GM21737 (cell line): Measurements from ENCODE around the gene AQR.

Experiments
- ATAC-seq: cut with Tn5 transposase; IDR thresholded peaks from one replicate; pipeline ENCODE4 v1.9.1; 2021; ENCODE audit warnings: mild to moderate bottlenecking, moderate library complexity; ENCODE audit not compliant: unreplicated experiment

The AQR gene

DNA sequence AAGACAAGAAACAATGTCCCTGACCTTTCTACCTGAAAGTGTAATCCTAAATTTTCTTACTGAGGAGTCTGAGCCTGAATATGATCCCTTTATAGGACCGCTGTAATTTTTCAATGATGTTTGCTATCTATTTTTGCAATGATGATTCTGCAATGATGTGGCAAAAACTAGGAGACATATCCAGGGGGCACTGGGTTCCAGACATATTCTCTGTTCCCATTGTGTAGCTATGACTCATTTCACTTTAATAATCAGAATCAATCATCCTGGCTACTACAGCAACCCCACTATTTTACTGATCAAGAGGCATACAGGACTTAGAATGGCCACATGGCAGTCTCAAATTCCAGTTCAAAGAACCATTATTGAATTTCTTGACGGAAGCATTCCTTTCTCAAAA, 85.9 kb downstream of the AQR start:
- ATAC-seq = no peak

- ATAC-seq = no peak
Measured at GRCh38 chr15:34883042-34883441, 86.5 kb downstream of the AQR start.

DNA sequence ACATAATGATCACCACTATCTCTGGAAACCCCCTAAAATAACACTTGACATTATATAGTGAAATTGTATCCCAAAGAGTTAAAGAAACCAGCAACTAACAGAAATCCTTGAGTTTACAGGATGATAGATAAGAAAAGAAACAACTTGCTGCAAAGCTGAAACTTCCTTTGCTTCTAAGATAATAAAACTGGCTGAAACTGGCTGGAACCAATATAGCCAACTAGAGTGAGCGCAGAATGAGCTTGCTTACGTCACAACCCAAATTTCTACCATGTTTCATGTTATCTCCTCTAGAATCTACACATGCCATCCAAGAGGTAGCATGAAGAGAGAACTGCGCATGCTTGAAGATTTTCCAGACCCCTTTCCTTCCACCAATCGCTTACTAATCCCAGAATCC, 90.4 kb downstream of the AQR start:
- ATAC-seq = no peak

GRCh38 chr15:34876640-34877039, 92.9 kb downstream of the AQR start:
- ATAC-seq = no peak

DNA sequence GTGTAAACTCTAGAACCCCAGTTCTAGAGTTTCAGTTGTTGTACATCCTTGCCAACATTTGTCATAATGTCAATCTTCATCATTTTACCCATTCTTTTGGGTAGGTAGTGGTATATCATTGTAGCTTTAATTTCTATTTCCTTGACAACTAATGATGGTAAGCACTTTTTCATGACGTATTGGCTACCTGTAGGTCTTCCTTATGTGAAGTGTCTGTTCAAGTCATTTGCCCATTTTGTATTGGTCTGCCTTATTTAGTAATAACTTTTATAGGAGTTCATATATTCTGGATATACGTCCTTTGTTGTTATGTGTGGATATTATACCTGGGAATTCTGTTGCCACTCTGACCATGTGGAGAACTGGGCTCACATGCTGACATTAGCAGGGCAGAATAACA, 100.4 kb downstream of the AQR start:
- ATAC-seq = no peak

GRCh38 chr15:34865531-34865930, 104.0 kb downstream of the AQR start:
- ATAC-seq = no peak

- no peak for ATAC-seq
Measured at GRCh38 chr15:34861214-34861613, 108.3 kb downstream of the AQR start.

DNA sequence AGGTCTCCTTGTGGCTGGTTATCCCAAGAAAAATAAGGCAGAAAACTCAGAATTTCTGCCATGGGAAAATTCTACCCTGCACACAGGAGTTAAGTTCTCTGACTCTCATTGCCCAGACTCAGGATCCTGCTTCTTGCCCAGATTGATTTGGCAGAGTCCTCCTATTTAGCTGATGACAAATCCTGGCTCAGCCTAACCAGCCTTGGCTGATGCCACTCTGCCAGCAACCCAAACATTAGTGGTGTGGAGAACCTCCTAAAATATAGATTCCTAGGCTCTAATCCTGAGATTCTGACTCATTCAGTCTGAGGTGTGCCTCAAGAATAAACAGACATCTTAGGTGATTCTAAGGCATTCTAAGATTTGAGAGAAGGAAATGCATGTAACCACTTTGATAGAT, 113.6 kb downstream of the AQR start:
- ATAC-seq = no peak

- no peak for ATAC-seq
Measured at GRCh38 chr15:34855413-34855812, 114.1 kb downstream of the AQR start.

GRCh38 chr15:34854232-34854631, 115.3 kb downstream of the AQR start:
- no peak for ATAC-seq

GRCh38 chr15:34853001-34853758, 116.4 kb downstream of the AQR start:
- no peak for ATAC-seq

DNA sequence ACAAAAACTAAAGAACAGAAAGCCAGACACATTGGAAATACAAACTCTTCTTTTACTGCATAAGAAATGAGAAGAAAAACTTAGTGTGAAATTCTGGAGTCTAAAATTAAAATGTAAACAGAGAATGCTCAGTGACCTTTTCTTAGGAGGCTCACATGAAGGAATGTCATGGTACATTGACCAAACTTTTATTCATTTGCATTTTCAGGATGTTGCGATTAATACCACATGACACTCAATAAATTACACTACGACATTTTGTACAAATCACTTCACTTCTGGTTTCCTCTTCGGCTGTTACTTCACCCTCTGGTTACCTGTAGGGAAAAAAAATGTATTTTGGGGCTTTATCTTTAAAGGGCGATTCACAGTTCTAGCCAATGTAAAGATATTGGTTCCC, 117.8 kb downstream of the AQR start:
- no peak for ATAC-seq

- ATAC-seq = no peak
Measured at GRCh38 chr15:34851007-34851406, 118.5 kb downstream of the AQR start.

- ATAC-seq = no peak
Measured at GRCh38 chr15:34850121-34850520, 119.4 kb downstream of the AQR start.

DNA sequence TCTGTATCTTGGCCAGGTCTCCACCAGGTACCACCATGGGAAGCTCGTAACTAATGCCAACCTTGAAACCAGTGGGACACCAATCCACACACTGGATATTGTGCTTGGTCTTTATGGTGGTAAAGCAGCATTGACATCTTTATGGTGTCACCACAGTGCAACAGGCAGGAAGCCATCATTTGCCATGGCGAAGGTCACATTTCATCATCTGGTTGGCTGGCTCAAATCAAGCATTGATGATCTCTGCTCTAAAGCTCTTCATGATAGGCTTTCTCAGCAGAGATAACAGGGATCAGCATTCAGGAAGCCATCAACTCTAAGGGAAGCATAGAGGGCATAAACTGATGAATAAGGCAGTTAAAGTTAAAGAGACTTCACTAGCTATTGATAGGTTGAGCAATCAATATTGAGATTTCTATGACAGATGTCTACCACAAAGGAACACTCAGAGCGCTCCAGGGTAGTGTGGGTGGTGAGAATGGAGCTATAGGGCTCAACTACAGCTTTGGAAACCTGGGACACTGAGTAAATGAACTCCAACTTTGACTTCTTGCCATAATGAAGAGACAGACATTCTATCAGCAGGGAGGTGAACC, 120.1 kb downstream of the AQR start:
- no peak for ATAC-seq

DNA sequence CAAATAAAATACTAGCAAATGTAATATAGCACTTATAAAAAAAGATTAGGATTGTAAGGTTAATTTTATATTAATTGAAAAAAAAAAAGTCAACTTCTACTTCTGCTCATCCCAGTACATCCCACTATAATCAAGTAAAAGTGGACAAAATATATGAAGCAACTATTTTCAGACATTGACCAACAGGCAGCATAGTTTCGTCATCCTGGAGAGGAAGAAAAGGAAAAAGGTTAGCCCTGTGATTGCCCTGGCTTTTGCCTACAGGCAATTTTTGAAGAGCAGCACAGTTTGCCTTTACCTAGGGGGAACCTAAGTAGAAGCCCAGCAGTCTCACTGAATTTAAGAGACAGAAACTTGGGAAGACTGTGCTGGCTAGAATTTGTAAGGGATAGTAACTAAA, 121.9 kb downstream of the AQR start:
- ATAC-seq = no peak

GRCh38 chr15:34841262-34841725, 128.2 kb downstream of the AQR start:
- ATAC-seq = no peak

GRCh38 chr15:34838282-34838681, 131.3 kb downstream of the AQR start:
- no peak for ATAC-seq

GRCh38 chr15:34837246-34838016, 132.1 kb downstream of the AQR start:
- no peak for ATAC-seq

- ATAC-seq = no peak
Measured at GRCh38 chr15:34828145-34828911, 141.2 kb downstream of the AQR start.

- no peak for ATAC-seq
Measured at GRCh38 chr15:34821831-34822230, 147.7 kb downstream of the AQR start.
